ENCODE data around the gene PTK7.

DNA sequence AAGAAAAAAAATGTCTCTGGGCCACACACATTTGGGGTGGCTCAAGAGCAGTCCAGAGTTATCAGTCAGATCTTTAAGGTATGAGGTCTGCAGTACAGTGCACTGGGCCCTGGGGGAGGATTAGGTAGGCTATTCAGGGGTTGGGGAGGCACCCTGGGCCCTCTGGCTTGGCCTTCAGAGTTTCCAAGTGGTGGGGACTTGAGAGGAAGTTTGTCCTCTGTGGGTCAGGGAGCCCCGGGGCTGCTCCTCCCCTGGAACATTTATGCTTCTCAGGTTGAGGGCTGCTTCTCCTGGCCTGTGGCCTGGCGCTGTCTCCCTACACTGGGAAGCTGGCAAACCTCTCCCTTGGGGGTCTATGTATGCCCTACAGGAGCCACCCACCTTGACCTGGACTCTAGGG, 46.0 kb downstream of the PTK7 start:
- TF ChIP-seq EZH2 (IDR thresholded peaks at IDR 0.05), result no peak
- no peak for TF ChIP-seq EZH2phosphoT487 (IDR thresholded peaks at IDR 0.05)

Data from neural progenitor cell (in vitro differentiated cells).